WTC11 (cell line): ENCODE results near the gene FOXJ3. TPM values are rescaled to one million over a fixed set of nuclear protein-coding genes. Genes with fewer than 3 reads are reported as not detected.

ENCODE experiments used
- ATAC-seq: fragments of 200-7000 bp; cut with Tn5 transposase; 2 replicates; pipeline ENCODE4 v1.10.0; 2021; ENCODE audit warnings: mild to moderate bottlenecking, moderate library complexity
- CTCF ChIA-PET: fragments of 300-600 bp; sonication (Branson Sonifier 250); formaldehyde crosslinking; loops from one replicate; lab custom pipeline; 2021; ENCODE audit warnings: antibody characterized with exemption; lab: Charles Lee
- POLR2A ChIA-PET: fragments of 350-600 bp; sonication (Branson Sonifier 250); formaldehyde crosslinking; loops from one replicate; lab custom pipeline; 2021; ENCODE audit warnings: antibody characterized with exemption; lab: Charles Lee
- DNase-seq: peaks from one replicate; pipeline ENCODE4 v3.0.0; 2021; ENCODE audit warnings: low spot score
- H3K27ac Mint-ChIP-seq: 2 replicates; pipeline ENCODE4 v1.8.0; 2021; ENCODE audit warnings: mixed read lengths
- H3K27me3 Mint-ChIP-seq: 2 replicates; pipeline ENCODE4 v1.8.0; 2021; ENCODE audit warnings: low read depth, mild to moderate bottlenecking, moderate library complexity, mixed read lengths
- H3K36me3 Mint-ChIP-seq: 2 replicates; pipeline ENCODE4 v1.8.0; 2021; ENCODE audit warnings: mixed read lengths
- H3K4me1 Mint-ChIP-seq: 2 replicates; pipeline ENCODE4 v1.8.0; 2022; ENCODE audit warnings: mixed read lengths
- H3K4me3 Mint-ChIP-seq: 2 replicates; pipeline ENCODE4 v1.8.0; 2021; ENCODE audit warnings: mild to moderate bottlenecking, moderate library complexity, mixed read lengths
- H3K9me3 Mint-ChIP-seq: 2 replicates; pipeline ENCODE4 v1.8.0; 2021; ENCODE audit warnings: mixed read lengths
- AFF4 ChIP-seq: sonication (generic); formaldehyde crosslinking; IDR thresholded peaks from 2 replicates; pipeline ENCODE4 v1.8.1; 2023; ENCODE audit warnings: mild to moderate bottlenecking, missing genetic modification reagents, borderline replicate concordance
- ATF3 ChIP-seq: sonication (generic); formaldehyde crosslinking; conservative IDR thresholded peaks from 2 replicates; pipeline ENCODE4 v1.8.1; 2022; ENCODE audit warnings: mild to moderate bottlenecking, missing genetic modification reagents
- CDX4 ChIP-seq: fragments of 250-450 bp; sonication (Bioruptor Pico); IDR thresholded peaks from 2 replicates; pipeline ENCODE4 v1.9.0; 2021; ENCODE audit warnings: moderate library complexity, mild to moderate bottlenecking, inconsistent platforms, borderline replicate concordance
- GRHL2 ChIP-seq: fragments of 250-450 bp; sonication (Bioruptor Pico); IDR thresholded peaks from 2 replicates; pipeline ENCODE4 v1.8.0; 2022; ENCODE audit warnings: mild to moderate bottlenecking, moderate library complexity; ENCODE audit not compliant: insufficient replicate concordance, severe bottlenecking
- HMGA2 ChIP-seq: fragments of 250-450 bp; sonication (Bioruptor Pico); IDR thresholded peaks from 2 replicates; pipeline ENCODE4 v1.4.0; 2021; ENCODE audit warnings: mild to moderate bottlenecking, moderate library complexity
- IRF1 ChIP-seq: sonication (generic); formaldehyde crosslinking; IDR thresholded peaks from 2 replicates; pipeline ENCODE4 v1.8.0; 2023; ENCODE audit warnings: missing genetic modification reagents
- OVOL2 ChIP-seq: fragments of 250-450 bp; sonication (Bioruptor Pico); IDR thresholded peaks from 2 replicates; pipeline ENCODE4 v1.9.0; 2021; ENCODE audit warnings: mild to moderate bottlenecking, borderline replicate concordance
- ZMAT4 ChIP-seq: fragments of 250-450 bp; sonication (Bioruptor Pico); IDR thresholded peaks from 2 replicates; pipeline ENCODE4 v1.9.0; 2021; ENCODE audit warnings: mild to moderate bottlenecking
- ZNF416 ChIP-seq: fragments of 250-450 bp; sonication (Bioruptor Pico); IDR thresholded peaks from 2 replicates; pipeline ENCODE4 v1.9.0; 2021; ENCODE audit warnings: mild to moderate bottlenecking, inconsistent platforms
- ZNF671 ChIP-seq: fragments of 250-450 bp; sonication (Bioruptor Pico); IDR thresholded peaks from 2 replicates; pipeline ENCODE4 v1.8.0; 2021; ENCODE audit warnings: mild to moderate bottlenecking
- total RNA-seq: library from RNA; stranded (reverse); gene quantifications from 3 replicates; pipeline ENCODE4 v1.2.3, GENCODE V29; 2021
- TF ChIP-seq, protein P1 (sequence below): sonication (generic); formaldehyde crosslinking; IDR thresholded peaks from 2 replicates; pipeline ENCODE4 v1.8.1; 2023; ENCODE audit warnings: mild to moderate bottlenecking, missing genetic modification reagents
- TF ChIP-seq, protein P2 (sequence below): sonication (generic); formaldehyde crosslinking; IDR thresholded peaks from 2 replicates; pipeline ENCODE4 v1.8.0; 2022; ENCODE audit warnings: mild to moderate bottlenecking, missing genetic modification reagents
- TF ChIP-seq, protein P3 (sequence below): sonication (generic); formaldehyde crosslinking; IDR thresholded peaks from 2 replicates; pipeline ENCODE4 v1.8.1; 2022; ENCODE audit warnings: missing genetic modification reagents, borderline replicate concordance

Gene FOXJ3
- total RNA-seq, 1 experiment from 2014 or later, result 43.3 TPM

- TF ChIP-seq ATF3 (CRISPR knock-in tag), result no peak
- TF ChIP-seq, protein P1, sequence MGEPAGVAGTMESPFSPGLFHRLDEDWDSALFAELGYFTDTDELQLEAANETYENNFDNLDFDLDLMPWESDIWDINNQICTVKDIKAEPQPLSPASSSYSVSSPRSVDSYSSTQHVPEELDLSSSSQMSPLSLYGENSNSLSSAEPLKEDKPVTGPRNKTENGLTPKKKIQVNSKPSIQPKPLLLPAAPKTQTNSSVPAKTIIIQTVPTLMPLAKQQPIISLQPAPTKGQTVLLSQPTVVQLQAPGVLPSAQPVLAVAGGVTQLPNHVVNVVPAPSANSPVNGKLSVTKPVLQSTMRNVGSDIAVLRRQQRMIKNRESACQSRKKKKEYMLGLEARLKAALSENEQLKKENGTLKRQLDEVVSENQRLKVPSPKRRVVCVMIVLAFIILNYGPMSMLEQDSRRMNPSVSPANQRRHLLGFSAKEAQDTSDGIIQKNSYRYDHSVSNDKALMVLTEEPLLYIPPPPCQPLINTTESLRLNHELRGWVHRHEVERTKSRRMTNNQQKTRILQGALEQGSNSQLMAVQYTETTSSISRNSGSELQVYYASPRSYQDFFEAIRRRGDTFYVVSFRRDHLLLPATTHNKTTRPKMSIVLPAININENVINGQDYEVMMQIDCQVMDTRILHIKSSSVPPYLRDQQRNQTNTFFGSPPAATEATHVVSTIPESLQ (CRISPR knock-in tag), result no peak
- TF ChIP-seq, protein P2, sequence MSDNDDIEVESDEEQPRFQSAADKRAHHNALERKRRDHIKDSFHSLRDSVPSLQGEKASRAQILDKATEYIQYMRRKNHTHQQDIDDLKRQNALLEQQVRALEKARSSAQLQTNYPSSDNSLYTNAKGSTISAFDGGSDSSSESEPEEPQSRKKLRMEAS (CRISPR knock-in tag), result no peak
- no peak for TF ChIP-seq GRHL2
Observed at GRCh38 chr1:42288311-42288985, 46.6 kb downstream of the FOXJ3 start (continued).

DNA sequence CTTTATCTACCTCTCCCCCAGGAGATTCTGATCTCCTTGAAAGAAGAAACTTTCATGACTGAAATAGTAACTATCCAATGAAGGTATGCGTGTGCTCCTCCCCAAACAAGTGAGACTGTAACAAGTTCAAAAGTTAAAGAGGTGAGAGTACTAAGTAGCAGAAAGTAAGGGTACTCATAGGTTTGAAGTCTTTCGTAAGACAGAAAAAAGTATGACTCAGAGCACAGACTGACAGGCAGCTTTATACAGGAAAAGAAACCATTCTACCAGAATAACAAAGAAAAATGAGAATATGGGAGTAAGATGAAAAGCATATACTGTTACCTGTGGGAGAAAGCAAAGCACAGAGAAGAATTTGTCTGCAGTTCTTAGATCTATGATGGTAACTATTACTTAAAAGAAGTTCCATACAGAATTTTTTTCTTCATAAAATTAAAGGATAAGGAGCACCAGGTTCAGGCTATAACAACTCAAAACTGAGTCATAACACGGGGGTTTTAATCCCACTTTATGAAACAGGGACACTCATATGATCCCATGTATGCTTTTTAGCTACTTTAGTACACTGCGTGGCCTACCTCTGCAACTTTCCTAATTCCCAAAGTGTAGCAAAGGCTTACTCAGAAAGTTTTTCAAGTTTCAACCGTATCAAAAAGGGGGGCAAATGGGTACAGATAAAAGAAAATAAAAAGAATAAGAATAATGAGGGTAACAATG lies 52.0 kb downstream of the FOXJ3 start:
- Mint-ChIP-seq H3K9me3 (peaks cover 4% of the 10 kb centered on the region; the same call in 1 of the 2 replicates), H3K27me3 (no peaks in the 10 kb centered on the region), H3K27ac (peak overlapping the region; percentile 17; the same call in 1 of the 2 replicates), H3K4me3 (no peak overlapping the region), H3K36me3 (peaks cover 8% of the 10 kb centered on the region), H3K4me1 (peaks cover 51% of the 10 kb centered on the region)
- DNase-seq (no peak), ATAC-seq (no peak)
- TF ChIP-seq CDX4 (CRISPR knock-in tag), result no peak
- no peak for TF ChIP-seq ZMAT4 (CRISPR knock-in tag)
- ChIA-PET POLR2A (no interaction called here), CTCF (interaction anchor here (0.6 kb wide), 1 partner anchor 481 kb away, joined by 3 read pairs; no protein-coding TSS in a partner anchor)

- Mint-ChIP-seq H3K9me3 (no peaks in the 10 kb centered on the region), H3K36me3 (peaks cover 6% of the 10 kb centered on the region), H3K4me1 (peaks cover 51% of the 10 kb centered on the region), H3K27ac (no peak overlapping the region), H3K4me3 (no peak overlapping the region), H3K27me3 (no peaks in the 10 kb centered on the region)
- ChIA-PET CTCF (interaction anchor here (1.2 kb wide), 1 partner anchor 16 kb away, joined by 3 read pairs; no protein-coding TSS in a partner anchor), POLR2A (no interaction called here)
- ATAC-seq (no peak), DNase-seq (no peak)
- TF ChIP-seq HMGA2 (CRISPR knock-in tag), result no peak
- TF ChIP-seq, protein P3, sequence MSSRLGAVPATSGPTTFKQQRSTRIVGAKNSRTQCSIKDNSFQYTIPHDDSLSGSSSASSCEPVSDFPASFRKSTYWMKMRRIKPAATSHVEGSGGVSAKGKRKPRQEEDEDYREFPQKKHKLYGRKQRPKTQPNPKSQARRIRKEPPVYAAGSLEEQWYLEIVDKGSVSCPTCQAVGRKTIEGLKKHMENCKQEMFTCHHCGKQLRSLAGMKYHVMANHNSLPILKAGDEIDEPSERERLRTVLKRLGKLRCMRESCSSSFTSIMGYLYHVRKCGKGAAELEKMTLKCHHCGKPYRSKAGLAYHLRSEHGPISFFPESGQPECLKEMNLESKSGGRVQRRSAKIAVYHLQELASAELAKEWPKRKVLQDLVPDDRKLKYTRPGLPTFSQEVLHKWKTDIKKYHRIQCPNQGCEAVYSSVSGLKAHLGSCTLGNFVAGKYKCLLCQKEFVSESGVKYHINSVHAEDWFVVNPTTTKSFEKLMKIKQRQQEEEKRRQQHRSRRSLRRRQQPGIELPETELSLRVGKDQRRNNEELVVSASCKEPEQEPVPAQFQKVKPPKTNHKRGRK, result no peak
- no peak for TF ChIP-seq ZNF671 (CRISPR knock-in tag)
Observed at GRCh38 chr1:42282024-42282579, 52.9 kb downstream of the FOXJ3 start.

GRCh38 chr1:42280821-42281220 lies 54.2 kb downstream of the FOXJ3 start:
- Mint-ChIP-seq H3K4me3 (no peak overlapping the region), H3K27me3 (no peaks in the 10 kb centered on the region), H3K4me1 (peaks cover 51% of the 10 kb centered on the region), H3K27ac (0 out of 2 replicates have a peak overlapping the region, but pooled peaks have one; percentile 6), H3K9me3 (no peaks in the 10 kb centered on the region), H3K36me3 (peaks cover 10% of the 10 kb centered on the region)
- ChIA-PET POLR2A (interaction anchor here (0.6 kb wide), 2 partner anchors 55 to 353 kb away, joined by 6 to 9 read pairs; no protein-coding TSS in a partner anchor), CTCF (interaction anchor here (0.6 kb wide), 1 partner anchor 36 kb away, joined by 3 read pairs; no protein-coding TSS in a partner anchor)
- DNase-seq (no peak), ATAC-seq (no peak)
- TF ChIP-seq, protein P1 (CRISPR knock-in tag), result no peak
- TF ChIP-seq ZNF416 (no peak), OVOL2 (CRISPR knock-in tag) (no peak), IRF1 (CRISPR knock-in tag) (no peak), AFF4 (CRISPR knock-in tag) (no peak), GRHL2 (no peak)
